GM23338 (cell line): ENCODE measurements around the gene COL6A3. TPM values are rescaled to one million over a fixed set of nuclear protein-coding genes. Genes with fewer than 3 reads are reported as not detected.

ENCODE experiments used
- ATAC-seq: fragments of 200-7000 bp; cut with Tn5 transposase; 3 replicates; pipeline ENCODE4 v1.9.1; 2020
- DNase-seq: peaks from one replicate; pipeline ENCODE4 v3.0.0-alpha.2; 2015; ENCODE audit warnings: low spot score
- H2AFZ ChIP-seq: fragments of 200-600 bp; sonication (generic); 2 replicates; pipeline ENCODE4 v1.8.0; 2016; ENCODE audit warnings: antibody characterized with exemption, mild to moderate bottlenecking, moderate library complexity
- H3F3A ChIP-seq: fragments of 200-600 bp; sonication (generic); replicated peaks from 2 replicates; pipeline ENCODE4 v1.8.0; 2017; ENCODE audit warnings: antibody characterized with exemption, mixed run types, low read depth
- H3K27ac ChIP-seq: fragments of 200-600 bp; sonication (generic); 2 replicates; pipeline ENCODE4 v1.6.1; 2016; ENCODE audit warnings: low read depth
- H3K27me3 ChIP-seq: fragments of 200-600 bp; sonication (generic); 2 replicates; pipeline ENCODE4 v1.8.0; 2016; ENCODE audit warnings: mild to moderate bottlenecking, mixed run types, moderate library complexity; ENCODE audit not compliant: insufficient read depth
- H3K36me3 ChIP-seq: fragments of 200-600 bp; sonication (generic); 2 replicates; pipeline ENCODE4 v1.8.0; 2016; ENCODE audit warnings: mild to moderate bottlenecking; ENCODE audit not compliant: insufficient read depth
- H3K4me1 ChIP-seq: fragments of 200-600 bp; sonication (generic); 2 replicates; pipeline ENCODE4 v1.8.0; 2016; ENCODE audit warnings: mild to moderate bottlenecking, moderate library complexity; ENCODE audit not compliant: insufficient read depth
- H3K4me2 ChIP-seq: fragments of 200-600 bp; sonication (generic); 2 replicates; pipeline ENCODE4 v1.7.1; 2017; ENCODE audit warnings: mixed run types
- H3K4me3 ChIP-seq: fragments of 200-600 bp; sonication (generic); 2 replicates; pipeline ENCODE4 v1.6.1; 2016; ENCODE audit warnings: mixed run types
- H3K79me2 ChIP-seq: fragments of 200-600 bp; sonication (generic); replicated peaks from 2 replicates; pipeline ENCODE4 v1.8.0; 2017; ENCODE audit warnings: mild to moderate bottlenecking; ENCODE audit not compliant: insufficient read depth
- H3K9me2 ChIP-seq: fragments of 200-600 bp; sonication (generic); 2 replicates; pipeline ENCODE4 v1.8.0; 2017; ENCODE audit not compliant: insufficient read depth
- H4K20me1 ChIP-seq: fragments of 200-600 bp; sonication (generic); replicated peaks from 2 replicates; pipeline ENCODE4 v1.8.0; 2017; ENCODE audit warnings: mild to moderate bottlenecking; ENCODE audit not compliant: insufficient read depth
- H3K27ac Mint-ChIP-seq: 2 replicates; pipeline ENCODE4 v1.8.0; 2020; ENCODE audit warnings: inconsistent platforms, mild to moderate bottlenecking, moderate library complexity, mixed read lengths
- H3K27me3 Mint-ChIP-seq: 3 replicates; pipeline ENCODE4 v1.8.0; 2022; ENCODE audit warnings: low read depth, mild to moderate bottlenecking, moderate library complexity, mixed read lengths, inconsistent platforms; ENCODE audit not compliant: insufficient read depth, poor library complexity
- H3K36me3 Mint-ChIP-seq: 3 replicates; pipeline ENCODE4 v1.8.0; 2021; ENCODE audit warnings: low read depth, mild to moderate bottlenecking, inconsistent platforms, moderate library complexity, mixed read lengths
- H3K4me1 Mint-ChIP-seq: 3 replicates; pipeline ENCODE4 v1.8.0; 2020; ENCODE audit warnings: mild to moderate bottlenecking, inconsistent platforms, mixed read lengths
- H3K4me3 Mint-ChIP-seq: 3 replicates; pipeline ENCODE4 v1.8.0; 2021; ENCODE audit warnings: moderate library complexity, mild to moderate bottlenecking, inconsistent platforms, mixed read lengths
- H3K9me3 Mint-ChIP-seq: 3 replicates; pipeline ENCODE4 v1.8.0; 2020; ENCODE audit warnings: moderate library complexity, mild to moderate bottlenecking, inconsistent platforms, mixed read lengths
- CREB1 ChIP-seq: fragments of 250-450 bp; sonication (Bioruptor Pico); IDR thresholded peaks from 2 replicates; pipeline ENCODE4 v1.5.0; 2020; ENCODE audit warnings: low read depth, mild to moderate bottlenecking, moderate library complexity
- ETS1 ChIP-seq: IDR thresholded peaks from 2 replicates; pipeline ENCODE4 v1.6.1; 2016; ENCODE audit warnings: antibody characterized with exemption
- EZH2 ChIP-seq: fragments of 200-600 bp; sonication (generic); IDR thresholded peaks from one replicate; pipeline ENCODE4 v1.8.0; 2017; ENCODE audit warnings: antibody characterized with exemption, mild to moderate bottlenecking, low read depth; ENCODE audit not compliant: unreplicated experiment
- EZH2phosphoT487 ChIP-seq: fragments of 200-600 bp; sonication (generic); IDR thresholded peaks from one replicate; pipeline ENCODE4 v1.8.1; 2018; ENCODE audit warnings: antibody characterized with exemption; ENCODE audit not compliant: unreplicated experiment
- NANOG ChIP-seq: IDR thresholded peaks from 2 replicates; pipeline ENCODE4 v1.6.1; 2016; ENCODE audit warnings: antibody characterized with exemption, borderline replicate concordance
- POLR2AphosphoS5 ChIP-seq: IDR thresholded peaks from 2 replicates; pipeline ENCODE4 v1.6.1; 2016; ENCODE audit warnings: antibody characterized with exemption, low read depth
- STAT1 ChIP-seq: IDR thresholded peaks from one replicate; pipeline ENCODE4 v1.6.1; 2016; ENCODE audit warnings: antibody characterized with exemption; ENCODE audit not compliant: unreplicated experiment
- ZNF331 ChIP-seq: fragments of 250-450 bp; sonication (Bioruptor Pico); IDR thresholded peaks from 2 replicates; pipeline ENCODE4 v1.5.0; 2020; ENCODE audit warnings: low read depth, mild to moderate bottlenecking, moderate library complexity
- ZNF462 ChIP-seq: fragments of 250-450 bp; sonication (Bioruptor Pico); IDR thresholded peaks from 2 replicates; pipeline ENCODE4 v1.5.0; 2020; ENCODE audit warnings: mild to moderate bottlenecking, moderate library complexity
- polyA plus RNA-seq: library from polyadenylated mRNA; unstranded; fragments of >200 nt; fragmentation: Nextera tagmentation; extraction: Ambion mirVana; gene quantifications from 2 replicates; pipeline ENCODE4 v1.2.1, GENCODE V29; 2016
- total RNA-seq: library from RNA; depleted of rRNA; stranded (reverse); fragments of >200 nt; shearing (Covaris generic); gene quantifications from 2 replicates; pipeline ENCODE4 v1.2.3, GENCODE V29; 2014

COL6A3 gene
- total and polyA plus RNA-seq, 2 experiments from 2014 or later: 1.2 to 7.3 TPM

GRCh38 chr2:237352279-237352845, 61.6 kb downstream of the COL6A3 start (continued):
- TF ChIP-seq ZNF462 (CRISPR knock-in tag) (no peak), EZH2phosphoT487 (no peak)

GRCh38 chr2:237351796-237352195, 62.2 kb downstream of the COL6A3 start:
- Mint-ChIP-seq H3K27me3 (peaks cover 2% of the 10 kb centered on the region), H3K4me3 (no peak overlapping the region), H3K27ac (no peak overlapping the region), H3K4me1 (peaks cover 22% of the 10 kb centered on the region), H3K9me3 (no peaks in the 10 kb centered on the region), H3K36me3 (no peaks in the 10 kb centered on the region)
- Histone ChIP-seq H3K4me2 (no peak overlapping the region), H3K27ac (no peak overlapping the region), H3K36me3 (no peaks in the 10 kb centered on the region), H4K20me1 (no peaks in the 10 kb centered on the region), H2AFZ (no peak overlapping the region), H3K27me3 (no peaks in the 10 kb centered on the region), H3K9me2 (0 out of 2 replicates have a peak, but pooled peaks cover 6% of the 10 kb centered on the region), H3K4me1 (no peaks in the 10 kb centered on the region), H3K79me2 (no peaks in the 10 kb centered on the region), H3K4me3 (no peak overlapping the region), H3F3A (no peaks in the 10 kb centered on the region)
- DNase-seq: no peak
- ATAC-seq: no peak
- no peak for TF ChIP-seq POLR2AphosphoS5

- no peak overlapping the region for H3K4me3 Mint-ChIP-seq
- Histone ChIP-seq H3K79me2 (no peaks in the 10 kb centered on the region), H3K4me3 (no peak overlapping the region), H3K4me2 (no peak overlapping the region), H3K9me2 (0 out of 2 replicates have a peak, but pooled peaks cover 6% of the 10 kb centered on the region), H3K27ac (no peak overlapping the region), H2AFZ (no peak overlapping the region), H3K4me1 (no peaks in the 10 kb centered on the region), H3K36me3 (no peaks in the 10 kb centered on the region), H3F3A (no peaks in the 10 kb centered on the region), H4K20me1 (no peaks in the 10 kb centered on the region), H3K27me3 (no peaks in the 10 kb centered on the region)
- TF ChIP-seq NANOG (no peak), STAT1 (no peak), CREB1 (CRISPR knock-in tag) (no peak), ETS1 (no peak), EZH2 (no peak), ZNF331 (CRISPR knock-in tag) (no peak)
- no peaks in the 10 kb centered on the region for H3K9me3 Mint-ChIP-seq
- peaks cover 20% of the 10 kb centered on the region for H3K4me1 Mint-ChIP-seq
- DNase-seq (peak; percentile 28), ATAC-seq (peak; percentile 65)
- H3K36me3 Mint-ChIP-seq: no peaks in the 10 kb centered on the region
- peaks cover 2% of the 10 kb centered on the region for H3K27me3 Mint-ChIP-seq
- H3K27ac Mint-ChIP-seq: no peak overlapping the region
Observed at GRCh38 chr2:237351046-237351445, 62.9 kb downstream of the COL6A3 start.
